ENCODE results near the gene BZW1.

BZW1 gene

GRCh38 chr2:200811333-200812121 lies at the start of gene BZW1:
BZW1 (plus strand) TSS chr2:200811910; CDS start chr2:200813218, 1,308 bp downstream.
- no peaks in the 10 kb centered on the region for H3K9me3 Mint-ChIP-seq
- H3K36me3 Mint-ChIP-seq (ENCODE audit: low read depth): peaks cover 33% of the 10 kb centered on the region
- peaks cover 37% of the 10 kb centered on the region for H3K4me1 Mint-ChIP-seq (ENCODE audit: low read depth)
- peak within 1 kb of the TSS; percentile 100 for H3K27ac Mint-ChIP-seq
- H3K4me3 Mint-ChIP-seq: peak within 1 kb of the TSS; percentile 100
- H3K27me3 Mint-ChIP-seq (ENCODE audit: low read depth): no peaks in the 10 kb centered on the region

GRCh38 chr2:200762127-200762526 lies 49.6 kb upstream of the BZW1 start:
- H3K36me3 Mint-ChIP-seq (ENCODE audit: low read depth): no peaks in the 10 kb centered on the region
- H3K27me3 Mint-ChIP-seq (ENCODE audit: low read depth): peaks cover 4% of the 10 kb centered on the region
- H3K4me3 Mint-ChIP-seq: no peak overlapping the region
- H3K4me1 Mint-ChIP-seq (ENCODE audit: low read depth): peaks cover 16% of the 10 kb centered on the region
- H3K27ac Mint-ChIP-seq: no peak overlapping the region
- H3K9me3 Mint-ChIP-seq: no peaks in the 10 kb centered on the region

GRCh38 chr2:200763422-200763821 lies 48.3 kb upstream of the BZW1 start:
- H3K36me3 Mint-ChIP-seq (ENCODE audit: low read depth): no peaks in the 10 kb centered on the region
- H3K4me1 Mint-ChIP-seq (ENCODE audit: low read depth): peaks cover 16% of the 10 kb centered on the region
- H3K9me3 Mint-ChIP-seq: no peaks in the 10 kb centered on the region
- H3K4me3 Mint-ChIP-seq: no peak overlapping the region
- peaks cover 4% of the 10 kb centered on the region for H3K27me3 Mint-ChIP-seq (ENCODE audit: low read depth)
- no peak overlapping the region for H3K27ac Mint-ChIP-seq

GRCh38 chr2:200765139-200765951 lies 46.4 kb upstream of the BZW1 start:
- Mint-ChIP-seq H3K27ac (peak overlapping the region; percentile 64), H3K36me3 (ENCODE audit: low read depth) (no peaks in the 10 kb centered on the region), H3K27me3 (ENCODE audit: low read depth) (no peaks in the 10 kb centered on the region), H3K4me3 (no peak overlapping the region), H3K9me3 (no peaks in the 10 kb centered on the region), H3K4me1 (ENCODE audit: low read depth) (peaks cover 16% of the 10 kb centered on the region)

- H3K9me3 Mint-ChIP-seq: no peaks in the 10 kb centered on the region
- no peak overlapping the region for H3K27ac Mint-ChIP-seq
- H3K4me3 Mint-ChIP-seq: no peak overlapping the region
- peaks cover 16% of the 10 kb centered on the region for H3K4me1 Mint-ChIP-seq (ENCODE audit: low read depth)
- H3K36me3 Mint-ChIP-seq (ENCODE audit: low read depth): no peaks in the 10 kb centered on the region
- no peaks in the 10 kb centered on the region for H3K27me3 Mint-ChIP-seq (ENCODE audit: low read depth)
Observed at GRCh38 chr2:200765995-200766660, 45.6 kb upstream of the BZW1 start.

- Mint-ChIP-seq H3K36me3 (ENCODE audit: low read depth) (peaks cover under 1% of the 10 kb centered on the region), H3K9me3 (peaks cover under 1% of the 10 kb centered on the region), H3K27me3 (ENCODE audit: low read depth) (no peaks in the 10 kb centered on the region), H3K4me1 (ENCODE audit: low read depth) (peaks cover 16% of the 10 kb centered on the region), H3K4me3 (no peak overlapping the region), H3K27ac (no peak overlapping the region)
Observed at GRCh38 chr2:200767111-200767885, 44.4 kb upstream of the BZW1 start.

GRCh38 chr2:200770847-200771246 lies 40.9 kb upstream of the BZW1 start:
- H3K27ac Mint-ChIP-seq: no peak overlapping the region
- H3K4me3 Mint-ChIP-seq: no peak overlapping the region
- peaks cover 5% of the 10 kb centered on the region for H3K36me3 Mint-ChIP-seq (ENCODE audit: low read depth)
- H3K27me3 Mint-ChIP-seq (ENCODE audit: low read depth): peaks cover 3% of the 10 kb centered on the region
- peaks cover 20% of the 10 kb centered on the region for H3K9me3 Mint-ChIP-seq
- peaks cover 3% of the 10 kb centered on the region for H3K4me1 Mint-ChIP-seq (ENCODE audit: low read depth)

- H3K27ac Mint-ChIP-seq: no peak overlapping the region
- peaks cover 3% of the 10 kb centered on the region for H3K4me1 Mint-ChIP-seq (ENCODE audit: low read depth)
- peaks cover 20% of the 10 kb centered on the region for H3K9me3 Mint-ChIP-seq
- H3K36me3 Mint-ChIP-seq (ENCODE audit: low read depth): peaks cover 5% of the 10 kb centered on the region
- no peak overlapping the region for H3K4me3 Mint-ChIP-seq
- peaks cover 4% of the 10 kb centered on the region for H3K27me3 Mint-ChIP-seq (ENCODE audit: low read depth)
Observed at GRCh38 chr2:200772620-200773019, 39.1 kb upstream of the BZW1 start.

GRCh38 chr2:200773083-200773482 lies 38.6 kb upstream of the BZW1 start:
- H3K36me3 Mint-ChIP-seq (ENCODE audit: low read depth): peaks cover 5% of the 10 kb centered on the region
- H3K27ac Mint-ChIP-seq: no peak overlapping the region
- H3K4me3 Mint-ChIP-seq: no peak overlapping the region
- H3K27me3 Mint-ChIP-seq (ENCODE audit: low read depth): peaks cover 4% of the 10 kb centered on the region
- peaks cover 20% of the 10 kb centered on the region for H3K9me3 Mint-ChIP-seq
- peaks cover 3% of the 10 kb centered on the region for H3K4me1 Mint-ChIP-seq (ENCODE audit: low read depth)

GRCh38 chr2:200774920-200775319 lies 36.8 kb upstream of the BZW1 start:
- Mint-ChIP-seq H3K4me3 (no peak overlapping the region), H3K4me1 (ENCODE audit: low read depth) (peaks cover 3% of the 10 kb centered on the region), H3K27me3 (ENCODE audit: low read depth) (peaks cover 4% of the 10 kb centered on the region), H3K9me3 (peaks cover 20% of the 10 kb centered on the region), H3K36me3 (ENCODE audit: low read depth) (peaks cover 5% of the 10 kb centered on the region), H3K27ac (no peak overlapping the region)

GRCh38 chr2:200777275-200777674 lies 34.4 kb upstream of the BZW1 start:
- Mint-ChIP-seq H3K9me3 (peaks cover 20% of the 10 kb centered on the region), H3K4me3 (no peak overlapping the region), H3K36me3 (ENCODE audit: low read depth) (peaks cover 5% of the 10 kb centered on the region), H3K4me1 (ENCODE audit: low read depth) (peaks cover 3% of the 10 kb centered on the region), H3K27ac (no peak overlapping the region), H3K27me3 (ENCODE audit: low read depth) (peaks cover 7% of the 10 kb centered on the region)

- H3K27ac Mint-ChIP-seq: no peak overlapping the region
Observed at GRCh38 chr2:200778038-200778437, 33.7 kb upstream of the BZW1 start.

GRCh38 chr2:200779214-200779613 lies 32.5 kb upstream of the BZW1 start:
- no peaks in the 10 kb centered on the region for H3K4me1 Mint-ChIP-seq (ENCODE audit: low read depth)
- H3K9me3 Mint-ChIP-seq: peaks cover under 1% of the 10 kb centered on the region
- H3K27me3 Mint-ChIP-seq (ENCODE audit: low read depth): peaks cover 11% of the 10 kb centered on the region
- no peaks in the 10 kb centered on the region for H3K36me3 Mint-ChIP-seq (ENCODE audit: low read depth)
- no peak overlapping the region for H3K27ac Mint-ChIP-seq
- H3K4me3 Mint-ChIP-seq: no peak overlapping the region

More at GRCh38 chr2:200778038-200778437, 33.7 kb upstream of the BZW1 start:
- H3K9me3 Mint-ChIP-seq: peaks cover 13% of the 10 kb centered on the region
- H3K4me3 Mint-ChIP-seq: no peak overlapping the region
- H3K27me3 Mint-ChIP-seq (ENCODE audit: low read depth): peaks cover 11% of the 10 kb centered on the region
- H3K36me3 Mint-ChIP-seq (ENCODE audit: low read depth): peaks cover 2% of the 10 kb centered on the region
- no peaks in the 10 kb centered on the region for H3K4me1 Mint-ChIP-seq (ENCODE audit: low read depth)

GRCh38 chr2:200781616-200782015 lies 30.1 kb upstream of the BZW1 start:
- H3K4me1 Mint-ChIP-seq (ENCODE audit: low read depth): peaks cover 4% of the 10 kb centered on the region
- no peaks in the 10 kb centered on the region for H3K36me3 Mint-ChIP-seq (ENCODE audit: low read depth)
- no peak overlapping the region for H3K4me3 Mint-ChIP-seq
- peaks cover 7% of the 10 kb centered on the region for H3K27me3 Mint-ChIP-seq (ENCODE audit: low read depth)
- no peak overlapping the region for H3K27ac Mint-ChIP-seq
- no peaks in the 10 kb centered on the region for H3K9me3 Mint-ChIP-seq
